CD8-positive, alpha-beta memory T cell (primary cell): ENCODE results near the gene CASKIN1. TPM values are rescaled to one million over a fixed set of nuclear protein-coding genes. Genes with fewer than 3 reads are reported as not detected.
"Not testable (repeated sequence)": the region's sequence is repeated elsewhere in the genome, so short reads cannot be mapped to it uniquely, and the experiment has no call there.

Experiments used
- CTCF ChIA-PET: fragments of 350-600 bp; sonication (Branson Sonifier 250); formaldehyde crosslinking; loops from one replicate; lab custom pipeline; 2021; ENCODE audit warnings: antibody characterized with exemption; lab: Charles Lee
- POLR2A ChIA-PET: fragments of 350-600 bp; sonication (Branson Sonifier 250); formaldehyde crosslinking; loops from one replicate; lab custom pipeline; 2021; ENCODE audit warnings: antibody characterized with exemption; lab: Charles Lee
- DNase-seq, 5 donors: peaks; one replicate each; pipeline versions ENCODE4 v3.0.0 to v3.0.0-alpha.2; 2020 to 2022; ENCODE audit warnings: mixed read lengths in 1 of 5
- H3K27ac ChIP-seq: one replicate; pipeline ENCODE4 v1.7.0; 2013; ENCODE audit warnings: low read depth, mild to moderate bottlenecking, low read length, moderate library complexity
- H3K27me3 ChIP-seq: 2 replicates; pipeline ENCODE4 v1.7.0; 2013; ENCODE audit warnings: low read length, mild to moderate bottlenecking; ENCODE audit not compliant: insufficient read depth, poor library complexity, severe bottlenecking
- H3K36me3 ChIP-seq: 2 replicates; pipeline ENCODE4 v1.7.0; 2013; ENCODE audit warnings: mild to moderate bottlenecking, low read length, moderate library complexity; ENCODE audit not compliant: insufficient read depth
- H3K4me1 ChIP-seq: 2 replicates; pipeline ENCODE4 v1.7.0; 2013; ENCODE audit warnings: mild to moderate bottlenecking, low read length, moderate library complexity; ENCODE audit not compliant: insufficient read depth
- H3K4me3 ChIP-seq: 2 replicates; pipeline ENCODE4 v1.7.0; 2013; ENCODE audit warnings: mild to moderate bottlenecking, low read length
- H3K9me3 ChIP-seq: 2 replicates; pipeline ENCODE4 v1.7.0; 2013; ENCODE audit warnings: mild to moderate bottlenecking, low read length
- H3K27ac Mint-ChIP-seq, 8 donors: one replicate each; pipeline ENCODE4 v1.8.0; 2020 to 2021; ENCODE audit warnings: mixed read lengths in 8 of 8, mild to moderate bottlenecking in 6 of 8, inconsistent platforms in 3 of 8, moderate library complexity in 3 of 8
- H3K27me3 Mint-ChIP-seq, 2 donors: one replicate each; pipeline ENCODE4 v1.8.0; 2020 to 2021; ENCODE audit warnings: mixed read lengths in 2 of 2, mild to moderate bottlenecking in 1 of 2, moderate library complexity in 1 of 2
- H3K36me3 Mint-ChIP-seq, 3 donors: one replicate each; pipeline ENCODE4 v1.8.0; 2020 to 2021; ENCODE audit warnings: mixed read lengths in 3 of 3, inconsistent platforms in 1 of 3, mild to moderate bottlenecking in 1 of 3
- H3K4me1 Mint-ChIP-seq, 3 donors: one replicate each; pipeline ENCODE4 v1.8.0; 2020 to 2021; ENCODE audit warnings: mixed read lengths in 3 of 3, inconsistent platforms in 1 of 3, mild to moderate bottlenecking in 1 of 3
- H3K4me3 Mint-ChIP-seq, 7 donors: one replicate each; pipeline ENCODE4 v1.8.0; 2020 to 2021; ENCODE audit warnings: mixed read lengths in 7 of 7, mild to moderate bottlenecking in 6 of 7, moderate library complexity in 4 of 7, inconsistent platforms in 2 of 7
- H3K9me3 Mint-ChIP-seq, 5 donors: one replicate each; pipeline ENCODE4 v1.8.0; 2020 to 2022; ENCODE audit warnings: mixed read lengths in 5 of 5, mild to moderate bottlenecking in 3 of 5, moderate library complexity in 2 of 5, inconsistent platforms in 1 of 5
- polyA plus RNA-seq: library from polyadenylated mRNA; unstranded; fragments of 300-500 nt; fragmentation: Illumina TruSeq; gene quantifications from one replicate; pipeline ENCODE4 v1.2.3, GENCODE V29; 2021
- total RNA-seq, 2 experiments: library from RNA; stranded (reverse); gene quantifications; one replicate each; pipeline ENCODE4 v1.2.3, GENCODE V29; 2021

Gene CASKIN1
- total and polyA plus RNA-seq, 3 experiments from 2014 or later: 0.13 to 0.24 TPM; not detected in 1

DNA sequence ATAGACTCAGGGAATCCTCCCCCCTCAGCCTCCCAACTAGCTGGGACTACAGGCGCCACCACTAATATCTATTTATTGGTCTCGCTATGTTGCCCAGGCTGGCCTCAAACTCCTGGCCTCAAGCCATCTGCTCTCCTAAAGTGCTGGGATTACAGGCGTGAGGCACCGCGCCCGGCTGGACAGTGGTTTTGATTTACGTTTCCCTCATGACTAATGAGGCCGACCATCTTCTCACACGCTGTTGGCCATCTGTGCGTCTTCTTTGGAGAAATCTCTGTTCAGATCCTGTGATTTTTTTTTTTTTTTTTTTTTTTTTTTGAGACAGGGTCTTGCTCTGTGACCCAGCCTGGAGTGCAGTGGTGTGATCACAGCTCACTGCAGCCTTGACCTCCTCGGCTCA is 67.2 kb downstream of the CASKIN1 start:
- H3K27me3 ChIP-seq, DNase-seq, H3K9me3 ChIP-seq, H3K36me3 Mint-ChIP-seq, POLR2A ChIA-PET, H3K27ac ChIP-seq, H3K9me3 Mint-ChIP-seq, H3K4me1 ChIP-seq, H3K4me3 ChIP-seq, H3K36me3 ChIP-seq, CTCF ChIA-PET, H3K27me3 Mint-ChIP-seq: not testable (repeated sequence)
- Mint-ChIP-seq H3K4me1 (peaks cover 11 to 21% (median 13%) of the 10 kb centered on the region in 3 donors), H3K27ac (peak overlapping the region in 1 of 8 donors; percentile 65), H3K4me3 (peak overlapping the region in 2 of 7 donors; percentile 79 to 81)

DNA sequence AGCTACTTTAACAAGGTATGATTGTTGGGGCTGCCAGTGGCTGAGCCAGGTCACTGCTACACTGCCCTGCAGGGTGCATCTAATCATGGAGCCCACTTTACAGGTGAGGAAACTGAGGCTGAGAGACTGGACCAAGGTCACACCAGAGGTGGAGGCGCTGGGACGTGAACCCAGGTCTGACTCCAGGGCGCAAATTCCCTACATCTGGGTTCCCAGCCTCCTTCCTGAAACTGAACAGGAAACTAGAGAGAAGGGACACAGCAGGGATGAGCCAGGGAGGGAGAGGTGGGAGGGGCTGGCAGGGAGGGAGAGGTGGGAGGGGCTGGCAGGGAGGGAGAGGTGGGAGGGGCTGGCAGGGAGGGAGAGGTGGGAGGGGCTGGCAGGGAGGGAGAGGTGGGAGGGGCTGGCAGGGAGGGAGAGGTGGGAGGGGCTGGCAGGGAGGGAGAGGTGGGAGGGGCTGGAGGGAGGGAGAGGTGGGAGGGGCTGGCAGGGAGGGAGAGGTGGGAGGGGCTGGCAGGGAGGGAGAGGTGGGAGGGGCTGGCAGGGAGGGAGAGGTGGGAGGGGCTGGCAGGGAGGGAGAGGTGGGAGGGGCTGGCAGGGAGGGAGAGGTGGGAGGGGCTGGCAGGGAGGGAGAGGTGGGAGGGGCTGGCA is 68.7 kb downstream of the CASKIN1 start:
- H3K27ac Mint-ChIP-seq: peak overlapping the region in 1 of 8 donors; percentile 66
- POLR2A ChIA-PET, H3K27me3 Mint-ChIP-seq, H3K4me1 ChIP-seq, H3K9me3 ChIP-seq, DNase-seq, H3K27ac ChIP-seq, H3K36me3 Mint-ChIP-seq, H3K9me3 Mint-ChIP-seq, CTCF ChIA-PET, H3K4me3 ChIP-seq, H3K27me3 ChIP-seq, H3K36me3 ChIP-seq: not testable (repeated sequence)
- peak overlapping the region in 1 of 7 donors; percentile 54 for H3K4me3 Mint-ChIP-seq
- peaks cover 11 to 21% (median 13%) of the 10 kb centered on the region in 3 donors for H3K4me1 Mint-ChIP-seq

Other genes starting within 250 kb of the CASKIN1 start
- gene RPL3L, start 241.9 kb downstream of the CASKIN1 start, total RNA-seq: under 1 TPM; 0.37 to 0.62 TPM
- gene RPL3L, start 241.9 kb downstream of the CASKIN1 start, polyA plus RNA-seq: not detected
- gene NDUFB10, start 237.1 kb downstream of the CASKIN1 start, total RNA-seq: 100 to 1,000 TPM; 150 to 152 TPM
- gene NDUFB10, start 237.1 kb downstream of the CASKIN1 start, polyA plus RNA-seq: 236 TPM
- 1,000 to 10,000 TPM; 5,023 to 5,213 TPM for gene RPS2, start 231.8 kb downstream of the CASKIN1 start, total RNA-seq
- gene RPS2, start 231.8 kb downstream of the CASKIN1 start, polyA plus RNA-seq: 5,049 TPM
- not detected for gene RNF151, start 229.7 kb downstream of the CASKIN1 start, total RNA-seq
- gene RNF151, start 229.7 kb downstream of the CASKIN1 start, polyA plus RNA-seq: not detected
- 10 to 100 TPM; 74.6 to 78.0 TPM for gene TBL3, start 224.6 kb downstream of the CASKIN1 start, total RNA-seq
- gene TBL3, start 224.6 kb downstream of the CASKIN1 start, polyA plus RNA-seq: 62.9 TPM
- gene NOXO1, start 215.1 kb downstream of the CASKIN1 start, total RNA-seq: under 1 TPM; 0.47 to 0.48 TPM
- gene NOXO1, start 215.1 kb downstream of the CASKIN1 start, polyA plus RNA-seq: not detected
- 10 to 100 TPM; 41.7 to 50.1 TPM for gene GFER, start 212.4 kb downstream of the CASKIN1 start, total RNA-seq
- 38.4 TPM for gene GFER, start 212.4 kb downstream of the CASKIN1 start, polyA plus RNA-seq
- 1 to 10 TPM; 3.4 to 3.6 TPM for gene SYNGR3, start 206.6 kb downstream of the CASKIN1 start, total RNA-seq
- gene SYNGR3, start 206.6 kb downstream of the CASKIN1 start, polyA plus RNA-seq: 2.1 TPM
- 10 to 100 TPM; 91.8 to 96.6 TPM for gene ZNF598, start 186.8 kb downstream of the CASKIN1 start, total RNA-seq
- 11.3 TPM for gene ZNF598, start 186.8 kb downstream of the CASKIN1 start, polyA plus RNA-seq
- 10 to 100 TPM in 1 of 2 experiments, 1 to 10 TPM in 1; 9.4 to 12.5 TPM for gene NPW, start 176.8 kb downstream of the CASKIN1 start, total RNA-seq
- not detected for gene NPW, start 176.8 kb downstream of the CASKIN1 start, polyA plus RNA-seq
- 1 to 10 TPM; 3.0 to 4.1 TPM for gene NHERF2, start 169.7 kb downstream of the CASKIN1 start, total RNA-seq
- 0.51 TPM for gene NHERF2, start 169.7 kb downstream of the CASKIN1 start, polyA plus RNA-seq
- 10 to 100 TPM; 28.7 to 29.5 TPM for gene NTHL1, start 148.8 kb downstream of the CASKIN1 start, total RNA-seq
- 16.3 TPM for gene NTHL1, start 148.8 kb downstream of the CASKIN1 start, polyA plus RNA-seq
- 10 to 100 TPM; 79.3 to 86.3 TPM for gene TSC2, start 148.6 kb downstream of the CASKIN1 start, total RNA-seq
- 46.4 TPM for gene TSC2, start 148.6 kb downstream of the CASKIN1 start, polyA plus RNA-seq
- 10 to 100 TPM; 58.9 to 66.2 TPM for gene PKD1, start 60.7 kb downstream of the CASKIN1 start, total RNA-seq
- 9.9 TPM for gene PKD1, start 60.7 kb downstream of the CASKIN1 start, polyA plus RNA-seq
- gene RAB26, start 48.0 kb downstream of the CASKIN1 start, total RNA-seq: under 1 TPM; 0.20 to 0.55 TPM
- 0.75 TPM for gene RAB26, start 48.0 kb downstream of the CASKIN1 start, polyA plus RNA-seq
- gene TRAF7, start 40.8 kb downstream of the CASKIN1 start, total RNA-seq: 100 to 1,000 TPM; 102 to 106 TPM
- 7.3 TPM for gene TRAF7, start 40.8 kb downstream of the CASKIN1 start, polyA plus RNA-seq
- 10 to 100 TPM; 75.4 to 76.8 TPM for gene MLST8, start 8.8 kb upstream of the CASKIN1 start, total RNA-seq
- gene MLST8, start 8.8 kb upstream of the CASKIN1 start, polyA plus RNA-seq: 30.8 TPM
- 10 to 100 TPM in 1 of 2 experiments, 1 to 10 TPM in 1; 8.4 to 10.9 TPM for gene BRICD5, start 14.3 kb upstream of the CASKIN1 start, total RNA-seq
- 0.14 TPM for gene BRICD5, start 14.3 kb upstream of the CASKIN1 start, polyA plus RNA-seq
- gene PGP, start 18.2 kb upstream of the CASKIN1 start, total RNA-seq: 10 to 100 TPM; 27.3 to 30.9 TPM
- 14.7 TPM for gene PGP, start 18.2 kb upstream of the CASKIN1 start, polyA plus RNA-seq
- gene E4F1, start 27.0 kb upstream of the CASKIN1 start, total RNA-seq: 10 to 100 TPM; 28.9 to 29.8 TPM
- 16.5 TPM for gene E4F1, start 27.0 kb upstream of the CASKIN1 start, polyA plus RNA-seq
- 1 to 10 TPM; 1.4 to 1.5 TPM for gene DNASE1L2, start 39.8 kb upstream of the CASKIN1 start, total RNA-seq
- not detected for gene DNASE1L2, start 39.8 kb upstream of the CASKIN1 start, polyA plus RNA-seq
- 10 to 100 TPM; 30.3 to 33.1 TPM for gene ECI1, start 55.0 kb upstream of the CASKIN1 start, total RNA-seq
- gene ECI1, start 55.0 kb upstream of the CASKIN1 start, polyA plus RNA-seq: 45.9 TPM
- 100 to 1,000 TPM; 367 to 382 TPM for gene RNPS1, start 71.5 kb upstream of the CASKIN1 start, total RNA-seq
- gene RNPS1, start 71.5 kb upstream of the CASKIN1 start, polyA plus RNA-seq: 312 TPM
- 1 to 10 TPM; 7.0 to 7.9 TPM for gene ABCA3, start 144.1 kb upstream of the CASKIN1 start, total RNA-seq
- gene ABCA3, start 144.1 kb upstream of the CASKIN1 start, polyA plus RNA-seq: 4.1 TPM
- 10 to 100 TPM; 30.5 to 30.8 TPM for gene CCNF, start 232.8 kb upstream of the CASKIN1 start, total RNA-seq
- gene CCNF, start 232.8 kb upstream of the CASKIN1 start, polyA plus RNA-seq: 2.6 TPM